GM12891 (cell line): ENCODE data around the gene EVI2A.

Experiments
- PAX5 ChIP-seq: IDR thresholded peaks from 2 replicates; pipeline ENCODE4 v1.6.1; 2011; ENCODE audit warnings: low read length, moderate library complexity, mild to moderate bottlenecking; ENCODE audit not compliant: insufficient read depth, severe bottlenecking
- POLR2A ChIP-seq: IDR thresholded peaks from 2 replicates; pipeline ENCODE4 v1.6.1; 2011; ENCODE audit warnings: low read depth, low read length, control low read depth
- POLR2AphosphoS5 ChIP-seq: IDR thresholded peaks from 2 replicates; pipeline ENCODE4 v1.6.1; 2011; ENCODE audit warnings: low read depth, low read length, control low read depth
- POU2F2 ChIP-seq: IDR thresholded peaks from 2 replicates; pipeline ENCODE4 v1.6.1; 2011; ENCODE audit warnings: low read depth, mild to moderate bottlenecking, control low read depth, low read length, moderate library complexity
- SPI1 ChIP-seq: IDR thresholded peaks from 2 replicates; pipeline ENCODE4 v1.6.1; 2011; ENCODE audit warnings: low read depth, low read length, control low read depth
- TAF1 ChIP-seq: IDR thresholded peaks from 2 replicates; pipeline ENCODE4 v1.6.1; 2011; ENCODE audit warnings: low read depth, low read length, control low read depth

DNA sequence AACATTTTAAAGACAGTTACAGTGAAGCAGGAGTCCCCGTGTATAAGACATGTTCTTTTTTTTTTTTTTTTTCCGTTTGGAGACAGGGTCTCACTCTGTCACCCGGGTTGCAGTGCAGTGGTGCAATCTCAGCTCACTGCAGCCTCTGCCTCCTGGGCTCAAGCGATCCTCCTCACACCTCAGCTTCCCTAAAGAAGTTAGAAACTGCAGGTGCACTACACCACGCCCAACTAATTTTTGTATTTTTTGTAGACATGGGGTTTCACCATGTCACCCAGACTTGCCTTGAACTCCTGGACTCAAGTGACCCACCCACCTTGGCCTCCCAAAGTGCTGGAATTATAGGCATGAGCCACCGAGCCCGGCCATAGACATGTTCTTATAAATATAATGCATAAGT is 10.5 kb downstream of the EVI2A start:
- TF ChIP-seq POLR2A (no peak), POLR2AphosphoS5 (no peak), SPI1 (no peak), TAF1 (no peak), PAX5 (no peak), POU2F2 (no peak)
